RWPE2 (cell line): ENCODE data around the gene CSNK1G1.
A peak's percentile ranks its signal among the peaks of the same experiment; 100 is the strongest.

Experiments used
- ATAC-seq: fragments of 200-7000 bp; cut with Tn5 transposase; 3 replicates; pipeline ENCODE4 v1.9.1; 2021; ENCODE audit warnings: low read depth
- DNase-seq: peaks from one replicate; pipeline ENCODE4 v3.0.0-alpha.2; 2020; ENCODE audit warnings: low spot score
- H3K27ac ChIP-seq: fragments of 450-650 bp; 2 replicates; pipeline ENCODE4 v1.5.1; 2017; ENCODE audit warnings: mild to moderate bottlenecking; ENCODE audit not compliant: poor library complexity, severe bottlenecking
- H3K27me3 ChIP-seq: fragments of 250-450 bp; sonication (Bioruptor Pico); 2 replicates; pipeline ENCODE4 v1.5.1; 2021; ENCODE audit warnings: mild to moderate bottlenecking, moderate library complexity; ENCODE audit not compliant: insufficient read depth, poor library complexity, severe bottlenecking
- H3K36me3 ChIP-seq: fragments of 250-450 bp; sonication (Bioruptor Pico); 2 replicates; pipeline ENCODE4 v1.5.1; 2020; ENCODE audit warnings: low read depth, mild to moderate bottlenecking, moderate library complexity
- H3K4me1 ChIP-seq: fragments of 250-450 bp; sonication (Bioruptor Pico); 2 replicates; pipeline ENCODE4 v1.5.1; 2021; ENCODE audit warnings: mild to moderate bottlenecking, moderate library complexity; ENCODE audit not compliant: insufficient read depth, poor library complexity, severe bottlenecking
- H3K4me3 ChIP-seq: fragments of 250-450 bp; sonication (Bioruptor Pico); 2 replicates; pipeline ENCODE4 v1.5.1; 2021; ENCODE audit warnings: mild to moderate bottlenecking, moderate library complexity; ENCODE audit not compliant: severe bottlenecking
- H3K9me3 ChIP-seq: fragments of 250-450 bp; sonication (Bioruptor Pico); 2 replicates; pipeline ENCODE4 v1.5.1; 2021; ENCODE audit warnings: mild to moderate bottlenecking, moderate library complexity; ENCODE audit not compliant: severe bottlenecking
- CTCF ChIP-seq: fragments of 450-650 bp; IDR thresholded peaks from one replicate; pipeline ENCODE4 v1.5.1; 2017; ENCODE audit warnings: mild to moderate bottlenecking, moderate library complexity; ENCODE audit not compliant: poor library complexity, severe bottlenecking

The CSNK1G1 gene

GRCh38 chr15:64146885-64147681 lies 208.9 kb downstream of the CSNK1G1 start:
- Histone ChIP-seq H3K4me1 (no peaks in the 10 kb centered on the region), H3K27me3 (peaks cover 4% of the 10 kb centered on the region), H3K36me3 (0 out of 2 replicates have a peak, but pooled peaks cover 12% of the 10 kb centered on the region), H3K9me3 (no peaks in the 10 kb centered on the region), H3K4me3 (no peak overlapping the region), H3K27ac (no peak overlapping the region)
- no peak for TF ChIP-seq CTCF
- DNase-seq (no peak), ATAC-seq (no peak)

DNA sequence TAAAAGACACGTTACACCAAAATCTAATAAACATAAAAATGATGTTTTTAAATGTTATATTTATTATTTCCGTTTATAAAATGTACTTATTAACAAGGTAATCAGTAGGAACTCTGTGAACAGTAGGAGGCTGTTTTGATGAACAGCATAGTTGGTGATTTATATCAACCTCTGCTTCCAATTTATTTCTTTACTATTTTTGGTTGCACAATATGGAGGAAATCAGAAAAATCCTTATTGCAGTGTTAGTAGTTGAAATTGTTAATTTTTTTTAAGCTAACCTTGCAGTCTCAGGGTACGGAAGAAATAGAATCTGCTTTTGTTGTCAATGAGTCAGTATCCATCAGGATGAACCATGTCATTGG lies 209.5 kb downstream of the CSNK1G1 start:
- ATAC-seq, result no peak
- no peak overlapping the region for H3K27ac ChIP-seq
- TF ChIP-seq CTCF, result no peak
- DNase-seq, result no peak
- H3K4me1 ChIP-seq, result no peaks in the 10 kb centered on the region
- no peaks in the 10 kb centered on the region for H3K27me3 ChIP-seq
- H3K4me3 ChIP-seq, result no peak overlapping the region
- H3K9me3 ChIP-seq, result no peaks in the 10 kb centered on the region
- 0 out of 2 replicates have a peak, but pooled peaks cover 12% of the 10 kb centered on the region for H3K36me3 ChIP-seq

- DNase-seq, result no peak
Observed at GRCh38 chr15:64146041-64146440, 209.9 kb downstream of the CSNK1G1 start.

DNA sequence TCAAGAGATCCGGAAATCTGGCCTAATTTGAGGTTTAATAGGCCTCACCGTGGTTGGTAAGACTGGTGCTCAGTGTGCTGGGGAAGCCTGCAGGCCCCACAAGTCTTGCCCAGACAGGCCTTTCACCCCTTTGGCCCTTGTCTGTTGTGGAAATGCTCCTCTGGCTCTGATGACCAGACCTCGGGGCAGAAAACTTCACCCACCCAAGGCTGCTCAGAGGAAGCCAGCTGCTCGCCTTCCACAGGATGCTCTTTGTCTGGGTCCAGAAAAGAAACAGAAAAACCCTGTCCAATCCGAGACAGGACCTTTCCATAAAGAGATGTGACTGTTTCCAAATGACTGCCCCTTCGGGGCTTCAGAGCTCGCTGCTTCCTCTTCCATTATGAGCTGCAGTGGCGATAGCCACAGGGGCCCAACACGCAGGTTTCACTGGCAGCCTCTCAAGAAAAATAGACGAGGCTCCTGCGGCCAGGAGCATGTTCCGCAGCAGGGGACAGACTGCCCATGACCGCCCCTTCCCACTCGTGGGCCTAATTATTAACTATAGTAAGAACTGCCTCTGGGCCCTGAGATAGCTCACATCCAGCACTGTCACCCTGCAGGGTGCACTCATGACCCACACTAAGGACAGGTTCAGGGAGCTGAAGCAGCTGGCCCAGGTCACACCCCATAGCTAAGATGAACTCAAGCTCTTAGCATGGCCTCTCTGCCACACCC lies 211.2 kb downstream of the CSNK1G1 start:
- TF ChIP-seq CTCF, result no peak
- H3K4me1 ChIP-seq, result no peaks in the 10 kb centered on the region
- 0 out of 3 replicates have a peak, but pooled peaks have one; percentile 5 for ATAC-seq
- H3K27me3 ChIP-seq, result no peaks in the 10 kb centered on the region
- no peak for DNase-seq
- H3K27ac ChIP-seq, result no peak overlapping the region
- H3K4me3 ChIP-seq, result no peak overlapping the region
- peaks cover 19% of the 10 kb centered on the region for H3K36me3 ChIP-seq
- no peaks in the 10 kb centered on the region for H3K9me3 ChIP-seq

More at GRCh38 chr15:64146041-64146440, 209.9 kb downstream of the CSNK1G1 start:
- no peaks in the 10 kb centered on the region for H3K4me1 ChIP-seq
- ATAC-seq, result no peak
- no peak overlapping the region for H3K27ac ChIP-seq
- H3K4me3 ChIP-seq, result no peak overlapping the region
- H3K9me3 ChIP-seq, result no peaks in the 10 kb centered on the region
- no peaks in the 10 kb centered on the region for H3K27me3 ChIP-seq
- H3K36me3 ChIP-seq, result 0 out of 2 replicates have a peak, but pooled peaks cover 12% of the 10 kb centered on the region
- no peak for TF ChIP-seq CTCF
